ENCODE measurements around the gene RUSC2. TPM values are rescaled to one million over a fixed set of nuclear protein-coding genes. Genes with fewer than 3 reads are reported as not detected.
A peak's percentile ranks its signal among the peaks of the same experiment; 100 is the strongest.
"Not testable (repeated sequence)": the region's sequence is repeated elsewhere in the genome, so short reads cannot be mapped to it uniquely, and the experiment has no call there.

RUSC2 gene
- total RNA-seq, 2 donors from 2014 or later = 32.2 to 43.0 TPM

DNA sequence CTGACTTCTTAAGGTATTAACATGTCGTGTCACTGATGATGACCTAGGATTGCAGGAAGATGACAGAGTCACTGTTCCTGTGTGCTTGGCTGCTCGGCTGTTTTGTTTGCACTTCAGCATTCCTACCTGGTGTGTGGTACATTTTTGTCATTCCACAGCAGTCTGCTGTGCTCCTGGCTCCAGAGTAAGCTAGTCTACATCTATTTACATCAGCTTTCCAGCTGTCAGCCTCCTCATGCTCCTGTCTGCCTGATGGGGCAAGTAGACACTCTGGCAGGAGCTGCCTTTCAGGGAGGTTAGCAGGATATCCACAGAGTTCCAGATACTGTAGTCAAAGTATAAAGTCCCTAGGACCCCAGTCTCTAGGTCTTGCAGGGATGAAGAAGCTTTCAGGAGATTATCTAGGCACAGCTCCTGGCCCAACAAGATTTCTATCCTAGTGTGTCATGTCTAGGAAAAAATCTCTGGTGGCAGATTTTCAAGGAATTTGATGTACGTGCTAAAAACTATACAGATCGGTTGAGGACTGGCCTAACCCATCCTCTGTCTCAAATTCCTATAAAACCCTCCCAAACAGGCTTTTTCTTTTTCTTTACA is 28.4 kb downstream of the RUSC2 start:
- peak; percentile 2 to 73 for ATAC-seq
- DNase-seq = no peak
- intact Hi-C loops (cut with DNase I) = no loop called here

DNA sequence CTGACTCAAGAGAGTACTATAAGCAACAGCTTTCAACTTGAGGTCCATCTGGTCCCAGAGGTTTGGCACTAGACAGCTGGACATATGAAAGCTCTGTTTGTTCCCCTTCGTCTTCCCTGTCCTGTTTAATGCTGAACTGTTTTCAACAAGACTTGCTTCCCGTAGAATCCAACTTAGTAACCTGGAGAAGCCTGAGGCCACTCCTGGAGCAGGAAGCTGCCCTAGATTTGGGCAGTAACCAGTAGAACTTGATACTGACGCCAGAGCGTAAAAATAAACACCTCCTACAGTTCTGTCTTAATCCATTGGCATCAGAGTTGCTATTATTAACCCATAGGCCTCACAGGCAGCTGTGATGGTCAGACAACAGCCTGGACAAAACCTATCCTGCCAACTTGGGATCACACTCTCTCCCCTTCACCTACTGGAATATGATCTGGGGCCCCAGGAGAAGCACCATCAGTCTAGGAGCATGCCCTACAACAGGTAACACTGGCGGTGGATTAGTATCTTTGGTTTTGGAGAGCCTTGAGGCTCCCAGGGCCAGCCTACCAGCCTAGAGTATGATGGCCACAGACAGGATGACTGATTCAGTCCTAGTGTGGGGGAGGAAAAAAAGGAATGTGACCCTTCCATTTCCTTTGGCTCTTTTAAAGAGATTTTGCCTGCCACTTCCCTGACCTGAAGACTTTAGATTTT is 29.2 kb downstream of the RUSC2 start:
- DNase-seq (no peak), ATAC-seq (peak; percentile 78 to 80)
- intact Hi-C loops (cut with DNase I) = no loop called here

DNA sequence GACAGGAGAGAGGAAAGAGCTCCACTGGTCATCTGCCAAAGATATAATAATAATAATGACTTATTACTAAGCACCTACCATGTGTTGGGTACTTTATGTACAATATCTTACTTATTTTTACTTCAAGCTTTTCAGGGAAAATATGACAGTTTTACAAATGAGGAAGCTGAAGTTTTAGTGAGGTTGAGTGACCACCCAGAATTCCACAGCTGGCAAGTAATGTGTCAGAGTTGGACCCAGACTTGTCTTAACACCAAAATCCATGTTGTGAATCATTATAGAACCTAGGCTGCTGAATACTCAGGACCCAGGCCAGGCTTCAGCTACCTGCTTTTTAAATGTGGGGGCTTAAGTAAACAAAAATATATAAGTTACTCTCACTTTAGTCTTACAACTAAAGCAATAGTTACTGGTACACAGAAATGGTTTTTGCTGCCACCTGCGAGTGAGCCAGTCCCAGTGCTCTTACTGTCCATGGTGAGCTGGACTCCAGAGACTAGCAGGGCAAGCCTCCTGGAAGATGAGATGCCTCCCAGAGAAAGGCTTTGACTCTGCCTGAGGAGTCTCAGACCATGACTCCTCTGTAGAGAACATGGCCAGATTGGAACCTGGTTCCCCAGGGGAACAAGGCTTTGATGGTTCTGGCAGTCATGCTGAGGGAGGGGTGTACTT is 29.9 kb downstream of the RUSC2 start:
- DNase-seq (no peak), ATAC-seq (no peak)
- intact Hi-C loops (cut with DNase I) = no loop called here

DNA sequence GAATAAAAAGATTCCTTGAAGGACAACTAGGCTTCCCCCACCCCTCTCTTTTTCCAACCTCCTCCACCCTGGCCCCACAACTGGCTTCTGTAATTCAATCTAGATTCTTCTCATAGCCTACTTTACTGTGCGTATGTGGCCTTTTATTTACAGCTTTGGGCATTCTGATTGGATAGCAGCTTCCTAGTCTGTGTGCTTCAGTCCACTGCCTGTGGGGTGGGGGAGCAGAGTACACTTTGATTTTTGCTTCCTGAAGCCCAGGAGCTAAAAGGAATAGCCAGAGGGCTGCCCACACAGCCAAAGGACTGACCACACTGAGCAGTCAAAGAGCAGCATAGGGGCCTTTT is 30.4 kb downstream of the RUSC2 start:
- intact Hi-C loops (cut with DNase I) = no loop called here
- DNase-seq (no peak), ATAC-seq (no peak)

DNA sequence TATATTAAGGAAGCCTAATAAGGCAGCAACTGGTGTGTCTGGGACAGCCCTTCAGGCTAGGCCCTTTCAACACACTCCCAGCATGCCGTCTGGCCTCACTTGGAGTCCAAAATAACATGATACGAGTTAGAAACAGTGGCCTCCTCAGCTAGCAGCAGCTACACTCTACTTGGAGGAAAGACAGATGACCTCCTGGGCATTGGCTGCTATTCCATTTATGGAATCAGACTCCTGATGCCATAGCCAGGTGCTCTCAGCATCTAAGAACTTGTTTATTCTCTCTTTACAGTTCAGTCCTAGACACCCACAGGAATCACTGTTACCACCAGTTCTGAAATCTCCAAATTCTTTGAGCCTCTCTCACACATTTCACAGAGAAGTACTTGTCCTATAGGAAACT is 31.8 kb downstream of the RUSC2 start:
- intact Hi-C loops (cut with DNase I) = no loop called here
- peak; percentile 5 to 53 for ATAC-seq
- no peak for DNase-seq

DNA sequence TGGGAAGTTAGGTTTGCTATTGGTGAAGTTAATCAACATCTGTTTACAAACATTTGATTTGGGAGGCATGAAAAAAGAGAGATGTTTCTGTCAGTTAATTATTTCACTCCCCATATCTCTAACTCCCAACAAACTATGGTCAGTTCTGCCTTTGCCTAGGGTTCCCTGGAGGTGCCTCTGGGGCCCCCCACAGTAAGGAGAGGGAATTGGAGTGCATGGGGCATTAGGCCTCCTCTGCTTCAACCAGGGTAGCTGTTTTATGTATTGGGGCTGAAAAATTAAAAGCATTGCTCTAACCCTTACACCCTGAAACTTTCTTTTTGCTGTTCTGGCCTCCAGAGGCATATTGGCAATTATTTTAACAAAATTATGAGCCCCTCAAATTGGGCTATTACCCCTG is 32.3 kb downstream of the RUSC2 start:
- DNase-seq (no peak), ATAC-seq (no peak)
- intact Hi-C loops (cut with DNase I) = no loop called here

DNA sequence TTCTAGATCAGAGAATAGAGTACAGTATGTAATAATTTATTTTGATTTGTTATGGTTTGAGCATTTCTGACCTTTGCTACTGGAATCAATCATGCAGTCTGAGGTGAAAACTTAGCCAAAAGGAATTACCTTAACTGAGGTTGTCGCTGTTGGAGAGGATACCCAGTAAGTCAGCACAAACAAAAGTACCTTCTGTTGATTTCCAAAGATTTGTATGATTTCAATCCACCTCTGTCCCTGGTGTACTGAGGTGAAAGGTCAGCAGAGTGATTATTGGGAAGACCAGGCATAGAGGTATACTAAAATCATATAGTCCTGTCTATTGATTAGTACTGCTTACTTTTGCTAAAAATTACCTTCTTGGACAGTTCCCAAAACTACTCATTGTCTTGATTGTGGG is 32.8 kb downstream of the RUSC2 start:
- DNase-seq (no peak), ATAC-seq (no peak)
- intact Hi-C loops (cut with DNase I) = no loop called here

DNA sequence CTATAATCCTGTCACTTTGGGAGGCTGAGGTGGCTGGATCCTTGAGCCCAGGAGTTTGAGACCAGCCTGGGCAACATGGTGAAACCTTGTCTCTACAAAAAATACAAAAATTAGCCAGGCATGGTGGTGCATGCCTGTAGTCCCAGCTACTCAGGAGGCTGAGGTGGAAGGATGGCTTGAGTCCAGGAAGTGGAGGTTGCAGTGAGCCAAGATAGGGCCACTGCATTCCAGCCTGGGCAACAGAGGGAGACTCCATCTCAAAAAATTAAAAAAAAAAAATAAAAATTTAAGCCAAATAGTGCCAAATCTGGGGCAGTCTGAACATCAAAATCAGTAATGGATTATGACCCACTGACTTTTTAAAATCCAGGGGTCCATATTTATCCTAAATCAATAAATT is 33.6 kb downstream of the RUSC2 start:
- DNase-seq; ATAC-seq; intact Hi-C loops (cut with DNase I): not testable (repeated sequence)

DNA sequence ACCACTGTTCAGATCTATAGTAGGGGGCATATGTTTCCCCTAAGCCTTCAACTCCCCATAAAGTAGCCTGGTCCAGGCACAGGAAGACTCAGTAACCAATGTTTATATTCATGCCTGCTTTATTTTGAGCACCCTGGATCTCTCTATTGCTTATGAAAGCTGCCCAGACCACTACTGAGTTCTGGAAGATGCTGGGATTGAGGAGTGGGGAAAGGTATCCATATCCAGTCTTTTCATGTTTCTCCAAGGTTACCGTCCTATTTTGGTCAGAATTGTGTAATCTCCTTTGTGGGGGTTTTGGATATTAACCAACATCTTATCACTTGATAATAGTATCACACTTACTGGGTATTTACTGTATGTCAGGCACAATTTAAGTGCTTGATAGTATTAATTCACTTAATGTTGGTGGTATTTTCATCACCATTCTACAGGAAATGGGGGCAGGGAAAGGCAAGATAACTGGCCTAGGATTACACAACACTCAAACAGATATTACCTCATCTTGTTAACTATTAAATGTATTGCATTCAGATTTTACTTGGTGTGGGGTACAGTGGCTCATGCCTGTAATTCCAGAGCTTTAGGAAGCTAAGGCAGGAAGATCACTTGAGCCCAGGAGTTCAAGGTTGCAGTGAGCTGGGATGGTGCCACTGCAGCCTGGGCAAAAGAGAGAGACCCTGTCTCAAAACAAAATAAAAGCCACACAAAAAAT is 36.3 kb downstream of the RUSC2 start:
- ATAC-seq (peak; percentile 60 to 73), DNase-seq (no peak)
- intact Hi-C loops (cut with DNase I) = no loop called here

DNA sequence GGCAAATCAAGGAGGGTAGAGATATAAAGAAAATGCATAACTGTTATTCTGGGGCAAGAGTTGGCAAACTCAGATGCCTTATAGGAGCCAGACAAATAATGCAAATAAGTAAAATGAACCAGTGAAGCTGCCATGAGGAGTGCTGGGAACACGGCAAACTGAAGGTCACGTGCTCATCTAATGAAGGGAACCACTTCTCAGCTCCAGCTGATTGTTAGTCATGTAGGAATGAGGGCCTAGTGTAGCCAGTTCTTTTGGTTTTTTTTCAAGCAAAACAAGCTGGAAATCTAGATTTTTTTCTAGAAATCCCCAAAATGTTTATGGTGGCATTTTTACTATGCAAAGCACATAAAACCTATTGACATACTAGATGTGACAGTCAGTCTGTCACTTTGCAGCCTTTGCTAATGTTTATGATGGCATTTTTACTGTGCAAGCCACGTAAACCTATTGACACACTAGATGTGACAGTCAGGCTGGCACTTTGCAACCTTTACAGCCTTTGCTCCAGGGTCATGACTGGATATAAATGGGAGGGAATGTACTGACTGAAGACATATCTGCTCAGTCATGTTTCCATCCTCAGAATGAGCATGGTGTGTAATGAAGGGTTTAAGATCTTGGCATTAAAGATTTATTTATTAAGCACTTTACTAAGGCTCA is 39.4 kb downstream of the RUSC2 start:
- no peak for ATAC-seq

DNA sequence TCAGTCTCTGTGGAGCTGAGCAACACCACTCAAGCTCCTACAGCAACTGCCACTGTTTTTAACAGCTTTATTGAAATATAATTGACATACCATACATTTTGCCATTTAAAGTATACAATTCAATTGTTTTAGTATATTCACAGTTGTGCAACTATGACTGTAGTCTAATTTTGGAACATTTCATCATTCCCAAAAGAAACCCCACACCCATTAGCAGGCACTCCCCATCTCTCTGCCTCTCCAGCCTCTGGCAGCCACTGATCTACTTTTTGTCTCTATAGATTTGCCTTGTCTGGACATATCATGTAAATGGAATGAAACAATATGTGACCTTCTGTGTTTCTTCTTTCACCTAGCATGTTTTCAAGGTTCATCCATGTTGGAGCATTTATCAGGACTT is 43.5 kb downstream of the RUSC2 start:
- no peak for DNase-seq
- ATAC-seq = no peak
- intact Hi-C loops (cut with DNase I) = no loop called here

More for the DNA sequence above, 39.4 kb downstream of the RUSC2 start:
- intact Hi-C loops (cut with DNase I) = no loop called here
- no peak for DNase-seq

DNA sequence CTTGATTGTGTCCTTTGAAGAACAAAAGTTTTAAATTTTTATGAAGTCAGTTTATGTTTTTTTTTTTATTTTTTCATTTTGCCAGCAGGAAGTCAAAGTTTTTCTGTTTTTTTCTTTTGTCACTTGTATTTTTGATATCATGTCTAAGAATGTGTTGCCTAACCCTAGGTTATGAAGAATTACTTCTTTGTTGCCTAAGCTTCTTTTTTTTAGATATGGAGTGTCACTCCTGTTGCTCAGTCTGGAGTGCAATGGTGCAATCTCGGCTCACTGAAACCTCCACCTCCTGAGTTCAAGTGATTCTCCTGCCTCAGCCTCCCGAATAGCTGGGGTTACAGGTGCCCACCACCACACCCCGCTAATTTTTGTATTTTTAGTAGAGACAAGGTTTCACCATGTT is 45.0 kb downstream of the RUSC2 start:
- ATAC-seq; intact Hi-C loops (cut with DNase I); DNase-seq: not testable (repeated sequence)

DNA sequence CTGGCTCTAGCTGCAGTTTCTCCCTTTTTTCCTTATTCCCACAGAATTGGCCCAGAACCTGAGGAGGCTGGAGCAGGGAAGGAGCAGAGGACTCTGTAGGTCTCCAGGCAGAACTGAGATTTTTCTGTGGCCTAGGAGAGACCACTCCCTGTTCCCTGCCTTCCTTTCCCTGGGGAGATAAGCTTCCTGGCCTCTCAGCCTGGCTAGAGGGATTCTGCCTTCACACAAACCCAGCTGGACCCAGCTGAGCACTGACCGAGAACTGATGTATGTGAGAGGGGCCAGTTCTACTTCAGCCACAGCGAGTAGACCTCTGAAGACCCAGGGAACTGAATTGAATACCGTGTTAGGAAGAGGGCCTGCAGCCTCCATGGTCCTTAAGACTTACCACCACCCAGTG is 48.0 kb downstream of the RUSC2 start:
- intact Hi-C loops (cut with DNase I) = no loop called here
- DNase-seq (peak; percentile 51), ATAC-seq (peak; percentile 72 to 82)

DNA sequence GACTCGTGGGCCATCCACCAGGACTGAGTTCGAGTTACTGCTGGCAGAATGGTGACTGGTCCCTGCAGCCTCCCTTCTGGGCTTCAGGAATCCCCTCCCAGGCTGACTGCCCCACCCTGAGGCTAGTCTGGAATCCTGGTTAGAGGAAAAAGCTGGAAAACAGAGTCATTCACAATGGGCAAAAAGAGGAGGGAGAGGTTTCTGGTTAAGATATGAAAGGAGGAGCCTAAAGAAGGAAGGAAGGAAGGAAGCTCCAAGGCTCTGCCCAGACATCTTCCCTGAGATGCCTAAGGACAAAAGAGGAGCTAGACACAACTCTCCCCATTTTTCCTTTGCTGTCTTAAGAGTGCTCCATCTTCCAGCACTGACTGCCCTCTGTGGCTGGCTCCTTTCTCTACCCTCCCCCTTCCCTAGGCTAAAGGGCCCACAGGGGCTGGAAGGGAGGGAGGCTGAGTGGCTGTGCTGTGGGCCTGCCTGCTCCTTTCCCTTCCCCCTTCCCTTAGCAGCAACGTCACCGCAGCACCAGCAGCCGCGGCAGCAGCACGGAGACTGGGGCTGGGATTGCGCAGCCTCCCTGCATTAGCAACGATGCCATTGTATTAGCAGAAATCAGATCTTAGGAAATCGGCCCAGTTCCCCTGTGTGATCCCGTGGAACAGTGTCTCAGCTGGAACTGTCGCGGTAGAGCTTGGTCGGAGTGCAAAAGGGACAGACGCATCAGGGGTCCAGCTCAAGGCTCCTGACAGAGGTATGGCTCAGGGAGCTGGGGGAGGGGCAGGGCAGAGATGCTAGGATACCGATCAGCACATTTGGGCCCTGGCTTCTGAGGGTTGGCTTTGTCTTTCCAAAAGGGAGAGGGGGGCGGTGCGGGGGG is 48.7 kb downstream of the RUSC2 start:
- ATAC-seq (peak; percentile 88 to 91), DNase-seq (peak; percentile 86)
- intact Hi-C loops (cut with DNase I) = no loop called here

Other genes with a start within 250 kb of the RUSC2 start
- 10 to 100 TPM; 30.7 to 31.9 TPM for gene TESK1, start 115.2 kb downstream of the RUSC2 start, total RNA-seq
- gene CD72, start 128.3 kb downstream of the RUSC2 start, total RNA-seq = 1 to 10 TPM in 1 of 2 donors, under 1 TPM in 1; 0.97 to 1.6 TPM
- gene SIT1, start 160.8 kb downstream of the RUSC2 start, total RNA-seq = 1 to 10 TPM in 1 of 2 donors, under 1 TPM in 1; 0.86 to 1.6 TPM
- gene RMRP, start 167.9 kb downstream of the RUSC2 start, total RNA-seq = over 10,000 TPM; 14,118 to 22,490 TPM
- 10 to 100 TPM; 52.3 to 70.9 TPM for gene CCDC107, start 168.2 kb downstream of the RUSC2 start, total RNA-seq
- under 1 TPM; 0.18 to 0.84 TPM for gene ARHGEF39, start 175.1 kb downstream of the RUSC2 start, total RNA-seq
- gene CA9, start 183.8 kb downstream of the RUSC2 start, total RNA-seq = 1 to 10 TPM; 1.6 to 2.8 TPM
- 100 to 1,000 TPM; 523 to 604 TPM for gene TPM2, start 199.8 kb downstream of the RUSC2 start, total RNA-seq
- gene TLN1, start 242.1 kb downstream of the RUSC2 start, total RNA-seq = 100 to 1,000 TPM; 301 to 324 TPM
- 10 to 100 TPM; 24.6 to 36.2 TPM for gene CREB3, start 242.6 kb downstream of the RUSC2 start, total RNA-seq